SHP77 treated with DMSO at 0.1 percent for 48 hours (cell line): ENCODE results near the gene NUAK2.
A peak's percentile ranks its signal among the peaks of the same experiment; 100 is the strongest.

ENCODE experiments used
- DNase-seq: peaks from one replicate; lab custom pipeline; 2025; lab: John Stamatoyannopoulos, UW

The NUAK2 gene

GRCh38 chr1:205346956-205347574 lies 25.5 kb upstream of the NUAK2 start:
- DNase-seq: no peak

DNA sequence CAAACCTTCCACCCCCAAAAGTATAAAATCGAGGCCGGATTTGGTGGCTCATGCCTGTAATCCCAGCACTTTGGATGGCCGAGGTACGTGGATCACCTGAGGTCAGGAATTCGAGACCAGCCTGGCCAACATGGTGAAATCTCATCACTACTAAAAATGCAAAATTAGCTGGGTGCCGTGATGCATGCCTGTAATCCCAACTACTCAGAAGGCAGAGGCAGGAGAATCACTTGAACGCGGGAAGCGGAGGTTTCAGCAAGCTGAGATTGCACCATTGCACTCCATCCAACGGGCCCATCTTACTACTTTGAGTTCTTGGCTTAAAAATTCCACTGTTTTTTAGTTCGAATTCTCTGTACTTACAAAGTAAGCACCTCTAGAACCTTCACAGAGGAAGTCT lies 24.2 kb upstream of the NUAK2 start:
- no peak for DNase-seq

GRCh38 chr1:205344066-205344928 lies 22.8 kb upstream of the NUAK2 start:
- no peak for DNase-seq

DNA sequence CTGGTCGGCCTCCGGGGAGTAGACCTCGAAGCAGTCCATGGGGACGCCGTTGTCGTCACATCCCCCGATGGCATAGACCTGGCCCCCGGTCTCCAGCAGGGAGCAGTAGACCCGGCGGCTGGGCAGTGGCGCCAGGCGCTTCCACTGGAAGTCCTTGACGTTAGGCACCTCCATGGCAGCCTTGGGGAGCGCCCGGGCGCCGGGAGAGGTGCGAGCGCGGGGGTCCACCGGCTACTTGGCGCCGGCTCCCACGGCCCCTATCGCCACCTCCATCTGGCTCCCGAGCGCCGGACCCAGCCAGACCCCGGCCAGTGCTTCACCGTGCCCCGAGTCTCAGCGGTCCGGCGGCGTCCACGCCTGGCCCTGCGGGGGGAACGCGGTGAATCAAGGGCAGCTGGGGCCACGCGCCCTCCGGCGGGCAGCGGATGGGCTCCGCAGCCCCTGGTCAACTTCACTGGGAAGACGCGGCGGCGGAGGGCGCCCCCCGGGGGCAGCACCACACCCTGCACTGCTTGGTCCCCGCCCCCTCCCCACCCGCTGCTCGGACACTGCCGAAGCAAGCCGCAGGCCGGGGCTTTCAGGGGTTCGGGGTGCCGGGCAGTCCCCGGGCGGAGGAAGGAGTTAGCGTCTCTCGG lies 22.0 kb upstream of the NUAK2 start:
- DNase-seq: no peak

DNA sequence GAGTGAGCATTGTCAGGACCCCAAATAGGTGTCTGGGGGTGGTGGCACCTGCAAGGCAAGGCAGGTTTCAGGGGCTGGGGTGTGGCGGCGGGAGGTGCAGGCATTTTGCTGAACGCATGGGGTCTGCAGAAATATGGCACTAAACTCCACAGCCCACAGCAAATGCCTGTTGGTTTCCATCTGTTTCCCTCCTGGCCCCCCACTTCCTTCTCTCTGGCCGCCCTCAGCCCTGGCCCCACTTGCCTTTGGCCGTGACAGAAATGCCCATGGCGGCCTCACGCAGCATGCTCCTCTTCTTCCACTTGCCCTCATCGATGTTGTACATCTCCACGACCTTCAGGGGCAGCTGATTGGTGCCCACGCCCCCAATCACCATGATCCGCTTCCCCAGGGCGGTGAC lies 21.4 kb upstream of the NUAK2 start:
- no peak for DNase-seq

GRCh38 chr1:205340676-205341075 lies 19.1 kb upstream of the NUAK2 start:
- DNase-seq: no peak

GRCh38 chr1:205339717-205340116 lies 18.2 kb upstream of the NUAK2 start:
- DNase-seq: no peak

DNA sequence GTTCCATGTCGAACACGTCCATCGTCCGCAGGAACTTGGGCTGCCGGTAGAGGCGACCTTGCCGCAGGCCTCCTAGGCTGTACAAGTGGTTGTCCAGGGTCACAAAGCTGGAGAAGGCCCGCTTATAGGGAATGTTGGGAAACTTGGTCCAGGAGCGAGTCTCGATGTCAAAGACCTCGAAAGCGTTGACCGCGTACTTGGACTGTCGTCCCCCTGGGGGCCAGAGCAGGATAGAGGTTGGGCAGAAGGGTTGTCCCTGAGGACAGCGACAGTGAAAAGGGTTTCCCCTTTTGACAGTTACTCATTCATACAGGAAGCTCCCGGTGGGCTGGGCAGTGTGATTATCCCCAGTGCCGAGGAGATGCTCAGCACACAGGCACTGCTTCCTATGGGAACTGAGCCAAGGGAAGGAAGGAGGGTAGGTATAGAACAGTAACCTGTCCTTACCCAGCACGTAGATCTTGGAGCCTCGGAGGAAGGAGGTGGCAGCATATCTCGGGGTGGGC lies 17.7 kb upstream of the NUAK2 start:
- DNase-seq: no peak

DNA sequence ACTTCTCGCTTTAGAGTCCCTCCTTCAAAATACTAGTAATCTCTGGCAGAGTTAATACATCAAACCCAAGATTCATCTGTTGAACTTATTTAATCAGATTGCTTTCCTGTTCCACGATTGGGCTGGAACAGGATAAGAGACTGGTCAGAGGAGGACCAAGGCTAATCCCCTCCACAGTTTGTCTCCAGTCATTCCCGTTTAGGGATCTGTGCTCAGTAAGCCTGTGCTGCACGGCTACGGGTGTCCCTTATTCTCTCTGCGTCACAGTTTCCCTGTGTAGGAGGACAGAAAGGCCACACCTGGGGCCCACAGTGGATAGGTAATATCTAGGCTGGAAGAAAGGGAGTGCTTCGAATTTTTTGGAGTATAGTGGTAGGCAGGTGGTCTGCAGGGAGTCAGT lies 16.5 kb upstream of the NUAK2 start:
- DNase-seq: no peak

DNA sequence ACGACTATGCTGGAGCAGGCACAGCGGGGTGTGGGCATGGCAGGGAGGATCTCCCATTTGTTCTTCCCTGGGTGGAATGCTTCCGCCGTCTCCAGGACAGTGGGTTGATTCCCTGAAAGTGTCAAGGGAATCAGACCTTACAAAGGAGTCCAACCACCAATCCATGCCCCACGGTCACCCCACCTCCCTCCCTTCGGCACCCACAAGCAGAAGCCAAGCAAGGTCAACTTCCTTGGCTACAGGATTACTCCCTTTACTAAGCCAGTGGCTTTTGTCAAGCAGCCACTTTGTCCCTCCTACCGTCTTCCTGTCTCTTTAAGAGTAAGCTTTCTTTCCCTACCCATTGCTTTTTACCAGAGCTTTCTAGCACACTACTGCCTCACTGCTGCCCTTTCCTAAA lies 15.9 kb upstream of the NUAK2 start:
- DNase-seq: no peak

GRCh38 chr1:205335692-205336091 lies 14.1 kb upstream of the NUAK2 start:
- DNase-seq: peak; percentile 61

DNA sequence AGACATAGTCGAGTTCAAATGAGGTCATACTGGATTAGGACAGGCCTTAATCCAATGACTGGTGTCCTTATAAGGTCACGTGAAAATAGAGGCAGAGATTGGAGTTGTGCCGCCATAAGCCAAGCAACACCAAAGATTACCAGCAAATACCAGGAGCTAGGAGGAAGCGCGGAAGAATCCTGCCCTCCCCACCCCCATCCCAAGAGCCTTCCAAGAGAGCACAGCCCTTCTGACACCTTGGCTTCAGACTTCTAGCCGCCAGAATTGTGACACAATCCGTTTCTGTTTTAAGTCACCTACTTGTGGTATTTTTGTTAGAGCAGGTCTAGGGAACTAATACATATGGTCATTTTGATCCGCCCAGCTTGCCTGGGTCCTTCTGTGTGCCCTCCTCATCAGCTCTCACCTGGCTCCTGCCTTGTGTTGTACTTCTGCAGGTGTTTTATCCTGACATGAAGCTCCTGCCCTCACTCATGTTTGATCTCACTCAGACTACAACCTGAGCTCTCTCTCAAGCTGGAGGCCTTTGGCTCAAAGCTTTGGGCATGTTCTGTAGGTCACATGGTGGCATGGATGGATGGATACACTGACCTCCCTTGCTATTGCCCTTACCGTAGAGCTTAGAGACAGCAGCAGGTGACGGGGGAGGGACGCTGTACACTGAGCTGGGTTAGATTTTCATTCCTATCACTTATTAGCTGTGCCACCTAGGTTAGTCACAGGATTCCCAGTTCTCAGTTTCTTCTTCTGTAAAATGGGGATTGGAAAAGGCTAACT lies 10.7 kb upstream of the NUAK2 start:
- no peak for DNase-seq

DNA sequence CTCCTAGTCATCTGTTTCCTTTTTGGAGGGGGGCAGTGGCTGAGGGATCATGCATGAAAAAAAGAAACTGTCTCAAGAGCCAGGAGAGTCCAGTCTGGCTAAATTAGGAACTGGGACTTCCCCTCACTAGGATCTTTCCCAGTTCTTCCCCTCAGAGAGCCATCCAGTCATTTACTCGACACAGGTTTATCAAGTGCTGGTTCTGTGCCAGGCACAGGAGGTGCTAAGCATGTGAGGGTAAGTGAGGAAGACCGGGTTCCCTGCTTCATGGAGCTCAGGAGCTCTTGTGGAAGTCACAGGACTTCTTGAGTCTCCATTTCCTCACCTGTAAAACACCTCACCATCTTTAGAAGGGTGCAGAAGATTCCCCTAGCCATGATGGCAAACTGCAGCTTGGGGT lies 8.6 kb upstream of the NUAK2 start:
- no peak for DNase-seq

- DNase-seq: no peak
Measured at GRCh38 chr1:205329719-205330118, 8.2 kb upstream of the NUAK2 start.

DNA sequence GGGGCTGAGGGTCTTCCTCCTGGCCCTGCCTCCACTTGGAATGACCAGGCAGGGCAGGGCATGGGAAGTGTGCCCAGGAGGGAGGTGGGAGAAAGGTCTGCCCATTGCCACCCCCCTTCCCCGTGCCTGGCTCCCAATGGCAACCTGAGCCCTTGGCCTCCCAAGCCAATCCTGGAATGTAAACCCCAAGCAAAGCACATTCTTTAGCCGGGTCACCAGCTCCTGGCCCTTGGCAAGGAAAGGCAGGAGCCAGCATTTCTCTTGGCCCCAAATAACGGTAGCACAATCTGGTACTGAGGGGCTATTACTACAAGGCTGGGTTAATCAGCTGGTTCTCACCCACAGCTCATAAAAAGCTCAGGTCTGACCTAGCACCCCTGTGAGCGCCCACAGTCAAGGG lies 6.9 kb upstream of the NUAK2 start:
- DNase-seq: no peak

DNA sequence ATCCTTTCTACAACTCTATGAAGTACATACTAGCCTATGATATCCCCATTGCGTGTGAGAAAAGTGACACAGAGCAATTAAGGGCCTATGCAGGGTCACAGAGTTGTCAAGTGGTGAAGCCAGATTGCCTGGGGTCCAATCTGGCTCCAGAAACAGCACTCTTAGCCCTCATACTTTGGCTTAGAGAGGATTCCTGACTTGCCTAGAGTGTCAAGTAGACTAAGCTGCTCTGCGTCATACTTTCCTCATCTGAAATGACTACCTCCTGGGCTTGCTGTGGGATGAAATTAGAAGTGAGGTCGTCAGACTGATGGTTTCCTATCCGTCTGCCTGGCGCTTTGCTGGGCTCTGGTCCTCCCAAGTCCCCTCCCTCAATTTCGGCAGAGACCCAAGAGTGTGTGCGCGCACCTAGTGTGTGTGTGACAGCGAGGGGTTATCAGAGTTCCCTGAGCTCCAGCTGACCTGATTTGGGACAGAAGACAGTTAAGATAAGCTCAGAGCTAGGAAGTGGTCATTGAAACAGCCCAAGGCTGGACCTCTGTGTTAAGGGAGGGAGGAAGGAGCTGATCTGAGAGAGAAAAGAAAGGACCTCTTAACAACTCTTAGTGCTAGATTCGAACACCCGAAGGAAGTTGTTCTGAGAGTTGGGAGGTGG lies 5.4 kb upstream of the NUAK2 start:
- DNase-seq: no peak

GRCh38 chr1:205325334-205325884 lies 3.9 kb upstream of the NUAK2 start:
- peak; percentile 64 for DNase-seq

- DNase-seq: no peak
Measured at GRCh38 chr1:205324781-205325180, 3.2 kb upstream of the NUAK2 start.

GRCh38 chr1:205323794-205324193 lies 2.2 kb upstream of the NUAK2 start:
- DNase-seq: no peak

- DNase-seq: no peak
Measured at GRCh38 chr1:205321959-205322283, 376 bp upstream of the NUAK2 start.
